Measurements from ENCODE around the gene PRKCH.
A peak's percentile ranks its signal among the peaks of the same experiment; 100 is the strongest.

PRKCH gene

GRCh38 chr14:61322011-61322798, 826 bp downstream of the PRKCH start:
- H3K27ac ChIP-seq (ENCODE audit: extremely low read depth, low read depth, low read length) = peak overlapping the region; percentile 56; the same call in 1 of the 2 replicates
- CTCF ChIA-PET = interaction anchor here (0.6 to 0.7 kb wide), 3 partner anchors 413 to 677 kb away, joined by 3 read pairs; no protein-coding TSS in a partner anchor
- TF ChIP-seq ZNF555 (tag by site-specific recombination; conservative IDR thresholded peaks at IDR 0.05) (no peak), KLF8 (tag by site-specific recombination; IDR thresholded peaks at IDR 0.05) (peak; percentile 74; the same call in 1 of the 2 replicates), ZNF335 (tag by site-specific recombination; conservative IDR thresholded peaks at IDR 0.05) (peak; percentile 90), INSM2 (tag by site-specific recombination; IDR thresholded peaks at IDR 0.05) (0 out of 2 replicates have a peak, but pooled peaks have one; percentile 11), KLF7 (tag by site-specific recombination; IDR thresholded peaks at IDR 0.05; ENCODE audit: borderline replicate concordance) (no peak), ZNF560 (tag by site-specific recombination; IDR thresholded peaks at IDR 0.05; ENCODE audit: borderline replicate concordance) (no peak), ZFHX2 (tag by site-specific recombination; conservative IDR thresholded peaks at IDR 0.05) (peak; percentile 44; the same call in 1 of the 2 replicates), GLIS1 (tag by site-specific recombination; IDR thresholded peaks at IDR 0.05) (peak; percentile 38), ZNF791 (tag by site-specific recombination; IDR thresholded peaks at IDR 0.05) (no peak), ZNF514 (tag by site-specific recombination; IDR thresholded peaks at IDR 0.05) (no peak), ZNF366 (tag by site-specific recombination; conservative IDR thresholded peaks at IDR 0.05) (no peak), SP7 (tag by site-specific recombination; IDR thresholded peaks at IDR 0.05) (no peak), ZNF501 (tag by site-specific recombination; IDR thresholded peaks at IDR 0.05) (no peak), ZNF19 (tag by site-specific recombination; IDR thresholded peaks at IDR 0.05; ENCODE audit: low read depth) (no peak), KLF1 (tag by site-specific recombination; IDR thresholded peaks at IDR 0.05) (no peak), KLF10 (tag by site-specific recombination; IDR thresholded peaks at IDR 0.05) (peak; percentile 79; the same call in 1 of the 2 replicates), ZNF423 (tag by site-specific recombination; IDR thresholded peaks at IDR 0.05) (peak; percentile 43; the same call in 1 of the 2 replicates), ZNF473 (tag by site-specific recombination; IDR thresholded peaks at IDR 0.05) (no peak), ZNF2 (tag by site-specific recombination; IDR thresholded peaks at IDR 0.05) (no peak), ZNF777 (tag by site-specific recombination; IDR thresholded peaks at IDR 0.05; ENCODE audit: borderline replicate concordance) (0 out of 2 replicates have a peak, but pooled peaks have one; percentile 74), ZNF221 (tag by site-specific recombination; IDR thresholded peaks at IDR 0.05; ENCODE audit: borderline replicate concordance) (no peak), GLIS2 (tag by site-specific recombination; IDR thresholded peaks at IDR 0.05) (no peak), GLI2 (tag by site-specific recombination; IDR thresholded peaks at IDR 0.05; ENCODE audit: borderline replicate concordance, low read depth) (no peak), ZNF133 (tag by site-specific recombination; IDR thresholded peaks at IDR 0.05) (no peak), SP3 (tag by site-specific recombination; IDR thresholded peaks at IDR 0.05) (0 out of 2 replicates have a peak, but pooled peaks have one; percentile 22)
- TF ChIP-seq, protein P1, sequence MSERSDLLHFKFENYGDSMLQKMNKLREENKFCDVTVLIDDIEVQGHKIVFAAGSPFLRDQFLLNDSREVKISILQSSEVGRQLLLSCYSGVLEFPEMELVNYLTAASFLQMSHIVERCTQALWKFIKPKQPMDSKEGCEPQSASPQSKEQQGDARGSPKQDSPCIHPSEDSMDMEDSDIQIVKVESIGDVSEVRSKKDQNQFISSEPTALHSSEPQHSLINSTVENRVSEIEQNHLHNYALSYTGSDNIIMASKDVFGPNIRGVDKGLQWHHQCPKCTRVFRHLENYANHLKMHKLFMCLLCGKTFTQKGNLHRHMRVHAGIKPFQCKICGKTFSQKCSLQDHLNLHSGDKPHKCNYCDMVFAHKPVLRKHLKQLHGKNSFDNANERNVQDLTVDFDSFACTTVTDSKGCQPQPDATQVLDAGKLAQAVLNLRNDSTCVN (tag by site-specific recombination; optimal IDR thresholded peaks at IDR 0.05) = peak; percentile 18
- TF ChIP-seq, protein P2, sequence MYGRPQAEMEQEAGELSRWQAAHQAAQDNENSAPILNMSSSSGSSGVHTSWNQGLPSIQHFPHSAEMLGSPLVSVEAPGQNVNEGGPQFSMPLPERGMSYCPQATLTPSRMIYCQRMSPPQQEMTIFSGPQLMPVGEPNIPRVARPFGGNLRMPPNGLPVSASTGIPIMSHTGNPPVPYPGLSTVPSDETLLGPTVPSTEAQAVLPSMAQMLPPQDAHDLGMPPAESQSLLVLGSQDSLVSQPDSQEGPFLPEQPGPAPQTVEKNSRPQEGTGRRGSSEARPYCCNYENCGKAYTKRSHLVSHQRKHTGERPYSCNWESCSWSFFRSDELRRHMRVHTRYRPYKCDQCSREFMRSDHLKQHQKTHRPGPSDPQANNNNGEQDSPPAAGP (tag by site-specific recombination; IDR thresholded peaks at IDR 0.05) = no peak; the same call in 1 of the 2 replicates
- TF ChIP-seq, protein P3, sequence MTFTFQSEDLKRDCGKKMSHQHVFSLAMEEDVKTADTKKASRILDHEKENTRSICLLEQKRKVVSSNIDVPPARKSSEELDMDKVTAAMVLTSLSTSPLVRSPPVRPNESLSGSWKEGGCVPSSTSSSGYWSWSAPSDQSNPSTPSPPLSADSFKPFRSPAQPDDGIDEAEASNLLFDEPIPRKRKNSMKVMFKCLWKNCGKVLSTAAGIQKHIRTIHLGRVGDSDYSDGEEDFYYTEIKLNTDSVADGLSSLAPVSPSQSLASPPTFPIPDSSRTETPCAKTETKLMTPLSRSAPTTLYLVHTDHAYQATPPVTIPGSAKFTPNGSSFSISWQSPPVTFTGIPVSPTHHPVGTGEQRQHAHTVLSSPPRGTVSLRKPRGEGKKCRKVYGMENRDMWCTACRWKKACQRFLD (tag by site-specific recombination; IDR thresholded peaks at IDR 0.05) = 0 out of 2 replicates have a peak, but pooled peaks have one; percentile 2
- TF ChIP-seq, protein P4, sequence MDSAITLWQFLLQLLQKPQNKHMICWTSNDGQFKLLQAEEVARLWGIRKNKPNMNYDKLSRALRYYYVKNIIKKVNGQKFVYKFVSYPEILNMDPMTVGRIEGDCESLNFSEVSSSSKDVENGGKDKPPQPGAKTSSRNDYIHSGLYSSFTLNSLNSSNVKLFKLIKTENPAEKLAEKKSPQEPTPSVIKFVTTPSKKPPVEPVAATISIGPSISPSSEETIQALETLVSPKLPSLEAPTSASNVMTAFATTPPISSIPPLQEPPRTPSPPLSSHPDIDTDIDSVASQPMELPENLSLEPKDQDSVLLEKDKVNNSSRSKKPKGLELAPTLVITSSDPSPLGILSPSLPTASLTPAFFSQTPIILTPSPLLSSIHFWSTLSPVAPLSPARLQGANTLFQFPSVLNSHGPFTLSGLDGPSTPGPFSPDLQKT (IDR thresholded peaks at IDR 0.05; ENCODE audit: borderline replicate concordance, low read depth, low read length) = no peak
- TF ChIP-seq, protein P5, sequence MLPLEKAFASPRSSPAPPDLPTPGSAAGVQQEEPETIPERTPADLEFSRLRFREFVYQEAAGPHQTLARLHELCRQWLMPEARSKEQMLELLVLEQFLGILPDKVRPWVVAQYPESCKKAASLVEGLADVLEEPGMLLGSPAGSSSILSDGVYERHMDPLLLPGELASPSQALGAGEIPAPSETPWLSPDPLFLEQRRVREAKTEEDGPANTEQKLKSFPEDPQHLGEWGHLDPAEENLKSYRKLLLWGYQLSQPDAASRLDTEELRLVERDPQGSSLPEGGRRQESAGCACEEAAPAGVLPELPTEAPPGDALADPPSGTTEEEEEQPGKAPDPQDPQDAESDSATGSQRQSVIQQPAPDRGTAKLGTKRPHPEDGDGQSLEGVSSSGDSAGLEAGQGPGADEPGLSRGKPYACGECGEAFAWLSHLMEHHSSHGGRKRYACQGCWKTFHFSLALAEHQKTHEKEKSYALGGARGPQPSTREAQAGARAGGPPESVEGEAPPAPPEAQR (tag by site-specific recombination; IDR thresholded peaks at IDR 0.05) = no peak

More at GRCh38 chr14:61322011-61322798, 826 bp downstream of the PRKCH start:
- POLR2A ChIA-PET = no interaction called here
- Histone ChIP-seq H3K36me3 (ENCODE audit: control insufficient read depth in 2 of 2, insufficient read depth in 1 of 2, low read length in 2 of 2) (no peaks in the 10 kb centered on the region), H3K4me3 (ENCODE audit: low read depth, low read length) (peak overlapping the region; percentile 54), H3K4me1 (ENCODE audit: control insufficient read depth, insufficient read depth, low read length) (no peaks in the 10 kb centered on the region), H3K9me3 (ENCODE audit: control insufficient read depth, insufficient read depth, low read depth, low read length) (no peaks in the 10 kb centered on the region)
